Vagina (tissue), 2 donors: Measurements from ENCODE around the gene SETD5. TPM values are rescaled to one million over a fixed set of nuclear protein-coding genes. Genes with fewer than 3 reads are reported as not detected.

Source experiments
- DNase-seq, 2 donors: peaks; one replicate each; pipeline ENCODE4 v3.0.0-alpha.2; 2017; ENCODE audit errors: extremely low spot score in 2 of 2
- H3K27ac ChIP-seq: fragments of 200-600 bp; sonication (generic); one replicate; pipeline ENCODE4 v1.5.1; 2019
- H3K27me3 ChIP-seq: fragments of 200-600 bp; sonication (generic); one replicate; pipeline ENCODE4 v1.5.1; 2019
- H3K36me3 ChIP-seq, 2 donors: fragments of 200-600 bp; sonication (generic); one replicate each; pipeline ENCODE4 v1.5.1; 2017 to 2019
- H3K4me1 ChIP-seq: fragments of 200-600 bp; sonication (generic); one replicate; pipeline ENCODE4 v1.5.1; 2019
- H3K4me3 ChIP-seq, 2 donors: fragments of 200-600 bp; sonication (generic); 1 replicate in 1 of 2; 2 replicates in 1 of 2; pipeline ENCODE4 v1.5.1; 2016 to 2019
- H3K9me3 ChIP-seq: fragments of 200-600 bp; sonication (generic); one replicate; pipeline ENCODE4 v1.5.1; 2019
- POLR2A ChIP-seq, 2 donors: fragments of 450-650 bp; IDR thresholded peaks; one replicate each; pipeline ENCODE4 v1.6.1; 2017; ENCODE audit warnings: antibody characterized with exemption in 2 of 2, mild to moderate bottlenecking in 2 of 2, moderate library complexity in 2 of 2
- POLR2AphosphoS5 ChIP-seq, 2 donors: sonication (generic); formaldehyde crosslinking; IDR thresholded peaks; one replicate each; pipeline ENCODE4 v1.9.0; 2017; ENCODE audit warnings: antibody characterized with exemption in 2 of 2, mild to moderate bottlenecking in 2 of 2, low read depth in 1 of 2; ENCODE audit not compliant: insufficient read depth in 1 of 2
- intact Hi-C: fragments of 100-400 bp; cut with DNase I; formaldehyde crosslinking; loops from one replicate; pipeline ENCODE4 v1.15.1; 2023
- total RNA-seq: library from RNA; depleted of rRNA; stranded (reverse); fragments of >200 nt; gene quantifications from one replicate; pipeline ENCODE4 v1.2.3, GENCODE V29; 2016
- TF ChIP-seq, protein P1 (sequence below), 3 experiments: fragments of 450-650 bp in 2 of 3; fragments of 200-600 bp in 1 of 3; sonication (generic) in 1 of 3; IDR thresholded peaks; one replicate each; pipeline ENCODE4 v1.5.1; 2017 to 2019; ENCODE audit warnings: antibody characterized with exemption in 3 of 3, mild to moderate bottlenecking in 2 of 3, moderate library complexity in 2 of 3

Gene SETD5
- total RNA-seq, 1 donor from 2014 or later: 110 TPM

- TF ChIP-seq, protein P1, sequence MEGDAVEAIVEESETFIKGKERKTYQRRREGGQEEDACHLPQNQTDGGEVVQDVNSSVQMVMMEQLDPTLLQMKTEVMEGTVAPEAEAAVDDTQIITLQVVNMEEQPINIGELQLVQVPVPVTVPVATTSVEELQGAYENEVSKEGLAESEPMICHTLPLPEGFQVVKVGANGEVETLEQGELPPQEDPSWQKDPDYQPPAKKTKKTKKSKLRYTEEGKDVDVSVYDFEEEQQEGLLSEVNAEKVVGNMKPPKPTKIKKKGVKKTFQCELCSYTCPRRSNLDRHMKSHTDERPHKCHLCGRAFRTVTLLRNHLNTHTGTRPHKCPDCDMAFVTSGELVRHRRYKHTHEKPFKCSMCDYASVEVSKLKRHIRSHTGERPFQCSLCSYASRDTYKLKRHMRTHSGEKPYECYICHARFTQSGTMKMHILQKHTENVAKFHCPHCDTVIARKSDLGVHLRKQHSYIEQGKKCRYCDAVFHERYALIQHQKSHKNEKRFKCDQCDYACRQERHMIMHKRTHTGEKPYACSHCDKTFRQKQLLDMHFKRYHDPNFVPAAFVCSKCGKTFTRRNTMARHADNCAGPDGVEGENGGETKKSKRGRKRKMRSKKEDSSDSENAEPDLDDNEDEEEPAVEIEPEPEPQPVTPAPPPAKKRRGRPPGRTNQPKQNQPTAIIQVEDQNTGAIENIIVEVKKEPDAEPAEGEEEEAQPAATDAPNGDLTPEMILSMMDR (IDR thresholded peaks at IDR 0.05): no peak
- TF ChIP-seq POLR2A (IDR thresholded peaks at IDR 0.05): no peak
- no peak for TF ChIP-seq POLR2AphosphoS5 (IDR thresholded peaks at IDR 0.05; ENCODE audit: insufficient read depth in 1 of 2, low read depth in 1 of 2)
- peaks cover 99% of the 10 kb centered on the region for H3K4me1 ChIP-seq
Measured at GRCh38 chr3:9403463-9403862, 6.0 kb downstream of the SETD5 start.

GRCh38 chr3:9404680-9405079, 7.3 kb downstream of the SETD5 start:
- intact Hi-C loops: no loop called here
- no peak for TF ChIP-seq POLR2AphosphoS5 (IDR thresholded peaks at IDR 0.05; ENCODE audit: insufficient read depth in 1 of 2, low read depth in 1 of 2)
- TF ChIP-seq, protein P1 (IDR thresholded peaks at IDR 0.05): no peak
- TF ChIP-seq POLR2A (IDR thresholded peaks at IDR 0.05): no peak
- H3K9me3 ChIP-seq: no peaks in the 10 kb centered on the region
- no peak overlapping the region for H3K27ac ChIP-seq
- H3K4me3 ChIP-seq: no peak overlapping the region
- no peak for DNase-seq
- no peaks in the 10 kb centered on the region for H3K36me3 ChIP-seq
- H3K27me3 ChIP-seq: no peaks in the 10 kb centered on the region
- H3K4me1 ChIP-seq: peaks cover 100% of the 10 kb centered on the region

More at GRCh38 chr3:9403463-9403862, 6.0 kb downstream of the SETD5 start:
- Histone ChIP-seq H3K36me3 (no peaks in the 10 kb centered on the region), H3K9me3 (no peaks in the 10 kb centered on the region), H3K27me3 (no peaks in the 10 kb centered on the region), H3K4me3 (no peak overlapping the region), H3K27ac (no peak overlapping the region)
- no peak for DNase-seq
- intact Hi-C loops: no loop called here

DNA sequence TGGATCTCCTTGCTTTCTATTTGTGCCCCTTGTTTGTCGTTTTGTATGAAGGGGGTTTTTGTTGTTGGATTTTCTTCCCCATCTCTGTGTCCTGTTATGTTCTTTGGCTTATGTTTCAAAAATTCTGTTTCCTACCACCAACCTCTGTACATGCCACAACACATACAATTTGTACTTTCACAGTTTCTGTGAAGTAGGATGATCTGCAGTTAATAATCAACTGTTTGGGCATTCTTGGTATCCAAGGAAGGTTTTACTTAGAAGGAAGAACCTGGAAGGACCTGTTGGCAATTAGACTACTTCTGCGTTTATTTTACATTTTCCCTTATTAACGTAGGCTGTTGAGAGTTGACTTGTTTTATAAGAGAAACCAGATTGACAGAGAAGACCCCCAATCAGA, 8.3 kb downstream of the SETD5 start:
- no peak for DNase-seq
- H3K9me3 ChIP-seq: no peaks in the 10 kb centered on the region
- peaks cover 100% of the 10 kb centered on the region for H3K4me1 ChIP-seq
- H3K27ac ChIP-seq: no peak overlapping the region
- no peaks in the 10 kb centered on the region for H3K36me3 ChIP-seq
- no peak overlapping the region for H3K4me3 ChIP-seq
- intact Hi-C loops: no loop called here
- H3K27me3 ChIP-seq: no peaks in the 10 kb centered on the region
- TF ChIP-seq POLR2A (IDR thresholded peaks at IDR 0.05): no peak
- TF ChIP-seq, protein P1 (IDR thresholded peaks at IDR 0.05): no peak
- TF ChIP-seq POLR2AphosphoS5 (IDR thresholded peaks at IDR 0.05; ENCODE audit: insufficient read depth in 1 of 2, low read depth in 1 of 2): no peak

DNA sequence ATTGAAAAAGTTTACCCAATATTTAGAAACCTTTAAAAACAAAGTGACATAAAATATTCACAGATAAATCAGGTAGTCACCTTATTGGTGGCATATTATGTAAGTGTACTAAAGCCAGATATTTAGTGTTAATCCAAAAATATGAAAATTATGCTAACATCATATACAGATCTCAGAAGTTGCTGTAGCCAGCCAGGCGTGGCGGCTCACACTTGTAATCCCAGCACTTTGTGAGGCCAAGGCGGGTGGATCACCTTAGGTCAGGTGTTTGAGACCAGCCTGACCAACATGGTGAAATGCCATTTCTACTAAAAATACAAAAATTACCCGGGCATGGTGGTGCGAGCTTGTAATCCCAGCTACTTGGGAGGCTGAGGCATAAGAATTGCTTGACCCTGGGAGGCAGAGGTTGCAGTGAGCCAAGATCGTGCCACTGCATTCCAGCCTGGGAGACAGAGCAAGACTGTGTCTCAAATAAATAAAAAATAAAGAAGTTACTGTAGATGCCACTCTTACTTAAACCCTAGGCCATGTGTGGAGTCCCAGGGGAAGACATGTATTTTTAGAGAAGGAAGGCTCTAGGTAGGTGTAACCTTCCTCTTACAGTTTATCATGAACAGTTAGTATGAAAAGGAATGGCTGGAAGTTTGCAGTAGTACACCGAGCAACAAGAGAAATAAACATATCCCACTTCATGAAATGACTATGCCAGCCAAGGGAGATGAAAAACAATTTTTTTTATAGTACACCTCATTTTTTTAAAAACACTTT, 9.6 kb downstream of the SETD5 start:
- no peaks in the 10 kb centered on the region for H3K36me3 ChIP-seq
- TF ChIP-seq POLR2A (IDR thresholded peaks at IDR 0.05) (no peak), POLR2AphosphoS5 (IDR thresholded peaks at IDR 0.05; ENCODE audit: insufficient read depth in 1 of 2, low read depth in 1 of 2) (no peak)
- H3K27ac ChIP-seq: no peak overlapping the region
- DNase-seq: no peak
- no peak overlapping the region for H3K4me3 ChIP-seq
- H3K27me3 ChIP-seq: no peaks in the 10 kb centered on the region
- H3K9me3 ChIP-seq: no peaks in the 10 kb centered on the region
- intact Hi-C loops: no loop called here
- H3K4me1 ChIP-seq: peaks cover 100% of the 10 kb centered on the region

DNA sequence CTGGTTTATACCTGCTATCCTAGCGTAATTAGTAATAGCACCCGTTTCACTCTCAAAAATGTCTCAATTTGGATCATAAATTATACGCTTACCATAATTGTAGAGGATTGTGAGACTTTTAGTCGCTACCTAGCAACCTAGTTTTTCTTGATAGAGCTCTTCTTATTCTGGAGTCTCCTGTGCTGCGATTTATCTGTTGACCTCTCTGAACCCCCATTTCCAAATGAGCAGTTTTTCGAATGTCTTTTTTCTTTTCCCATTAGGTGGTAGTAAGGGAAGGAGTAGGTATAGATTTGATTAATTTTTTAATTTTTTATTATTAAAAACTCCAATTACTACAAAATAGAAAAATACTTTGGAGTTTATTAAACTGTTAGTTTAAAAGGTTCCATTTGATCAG, 10.6 kb downstream of the SETD5 start:
- no peaks in the 10 kb centered on the region for H3K27me3 ChIP-seq
- intact Hi-C loops: no loop called here
- H3K4me1 ChIP-seq: peaks cover 100% of the 10 kb centered on the region
- H3K36me3 ChIP-seq: no peaks in the 10 kb centered on the region
- H3K27ac ChIP-seq: no peak overlapping the region
- no peak for DNase-seq
- no peaks in the 10 kb centered on the region for H3K9me3 ChIP-seq
- TF ChIP-seq, protein P1 (IDR thresholded peaks at IDR 0.05): no peak
- TF ChIP-seq POLR2AphosphoS5 (IDR thresholded peaks at IDR 0.05; ENCODE audit: insufficient read depth in 1 of 2, low read depth in 1 of 2) (no peak), POLR2A (IDR thresholded peaks at IDR 0.05) (no peak)
- no peak overlapping the region for H3K4me3 ChIP-seq
